Neural cell (in vitro differentiated cells): ENCODE data around the gene OR2J3. TPM values are rescaled to one million over a fixed set of nuclear protein-coding genes. Genes with fewer than 3 reads are reported as not detected.

ENCODE experiments used
- H2AFZ ChIP-seq: fragments of 200-600, 300-800 bp; sonication (generic), shearing (Covaris generic); 2 replicates; pipeline ENCODE4 v1.6.0; 2014; ENCODE audit warnings: low read depth, mild to moderate bottlenecking, antibody characterized with exemption, low read length, moderate library complexity
- H3F3A ChIP-seq: fragments of 200-600 bp; shearing (Covaris generic); 2 replicates; pipeline ENCODE4 v1.6.1; 2016; ENCODE audit warnings: mild to moderate bottlenecking, moderate library complexity, mixed read lengths, antibody characterized with exemption, low read length; ENCODE audit not compliant: insufficient read depth, poor library complexity, severe bottlenecking
- H3K27ac ChIP-seq: fragments of 200-600, 300-800 bp; sonication (generic), shearing (Covaris generic); 2 replicates; pipeline ENCODE4 v1.5.1; 2014; ENCODE audit warnings: mild to moderate bottlenecking, low read length, moderate library complexity
- H3K27me3 ChIP-seq: fragments of 300-800, 200-600 bp; sonication (generic), shearing (Covaris generic); 2 replicates; pipeline ENCODE4 v1.6.0; 2014; ENCODE audit warnings: mild to moderate bottlenecking, low read depth, low read length, moderate library complexity; ENCODE audit not compliant: insufficient read depth
- H3K36me3 ChIP-seq: fragments of 300-800, 200-600 bp; sonication (generic), shearing (Covaris generic); 2 replicates; pipeline ENCODE4 v1.5.1; 2014; ENCODE audit warnings: mild to moderate bottlenecking, antibody characterized with exemption, low read length, moderate library complexity; ENCODE audit not compliant: insufficient read depth
- H3K4me2 ChIP-seq: fragments of 300-800, 200-600 bp; sonication (generic), shearing (Covaris generic); 2 replicates; pipeline ENCODE4 v1.6.0; 2014; ENCODE audit warnings: mild to moderate bottlenecking, low read length
- H3K4me3 ChIP-seq: fragments of 300-800, 200-600 bp; sonication (generic), shearing (Covaris generic); 2 replicates; pipeline ENCODE4 v1.5.1; 2014; ENCODE audit warnings: mild to moderate bottlenecking, low read length, moderate library complexity
- H3K79me2 ChIP-seq: fragments of 200-600 bp; shearing (Covaris generic); replicated peaks from 2 replicates; pipeline ENCODE4 v1.6.0; 2014; ENCODE audit warnings: mild to moderate bottlenecking, low read length, moderate library complexity; ENCODE audit not compliant: insufficient read depth
- H3K9ac ChIP-seq: fragments of 300-800, 200-600 bp; sonication (generic), shearing (Covaris generic); 2 replicates; pipeline ENCODE4 v1.6.1; 2016; ENCODE audit warnings: mild to moderate bottlenecking, low read length, mixed read lengths
- H3K9me2 ChIP-seq: fragments of 200-600 bp; shearing (Covaris generic); 2 replicates; pipeline ENCODE4 v1.6.1; 2016; ENCODE audit warnings: mild to moderate bottlenecking, low read length, mixed read lengths; ENCODE audit not compliant: insufficient read depth
- H3K9me3 ChIP-seq: fragments of 200-600, 300-800 bp; sonication (generic), shearing (Covaris generic); 2 replicates; pipeline ENCODE4 v1.6.1; 2016; ENCODE audit warnings: mild to moderate bottlenecking, mixed run types, low read length, moderate library complexity, mixed read lengths
- H4K20me1 ChIP-seq: fragments of 200-600 bp; shearing (Covaris generic); 2 replicates; pipeline ENCODE4 v1.6.1; 2016; ENCODE audit warnings: mild to moderate bottlenecking, mixed run types; ENCODE audit not compliant: insufficient read depth
- CTCF ChIP-seq: fragments of 450-650 bp; IDR thresholded peaks from 2 replicates; pipeline ENCODE4 v1.5.1; 2014; ENCODE audit warnings: antibody characterized with exemption, mild to moderate bottlenecking, moderate library complexity; ENCODE audit not compliant: poor library complexity, severe bottlenecking
- EP300 ChIP-seq: fragments of 450-650 bp; conservative IDR thresholded peaks from 2 replicates; pipeline ENCODE4 v1.6.1; 2014; ENCODE audit warnings: antibody characterized with exemption, mild to moderate bottlenecking, moderate library complexity; ENCODE audit not compliant: poor library complexity, severe bottlenecking
- EZH2 ChIP-seq: fragments of 200-600, 300-800 bp; shearing (Covaris generic), sonication (generic); IDR thresholded peaks from 2 replicates; pipeline ENCODE4 v1.6.1; 2014; ENCODE audit warnings: antibody characterized with exemption, low read length, borderline replicate concordance, mild to moderate bottlenecking; ENCODE audit not compliant: insufficient read depth, poor library complexity, severe bottlenecking
- MXI1 ChIP-seq: fragments of 450-650 bp; conservative IDR thresholded peaks from 2 replicates; pipeline ENCODE4 v1.6.1; 2014; ENCODE audit warnings: antibody characterized with exemption, mild to moderate bottlenecking; ENCODE audit not compliant: poor library complexity, severe bottlenecking
- POLR2AphosphoS5 ChIP-seq: IDR thresholded peaks from 2 replicates; pipeline ENCODE4 v1.6.1; 2012
- RAD21 ChIP-seq: fragments of 450-650 bp; conservative IDR thresholded peaks from 2 replicates; pipeline ENCODE4 v1.6.1; 2014; ENCODE audit warnings: antibody characterized with exemption, mild to moderate bottlenecking, moderate library complexity
- REST ChIP-seq: IDR thresholded peaks from 2 replicates; pipeline ENCODE4 v1.6.1; 2012; ENCODE audit warnings: borderline replicate concordance
- SMC3 ChIP-seq: fragments of 450-650 bp; conservative IDR thresholded peaks from 2 replicates; pipeline ENCODE4 v1.6.1; 2014; ENCODE audit warnings: antibody characterized with exemption, mild to moderate bottlenecking, moderate library complexity; ENCODE audit not compliant: poor library complexity
- TAF1 ChIP-seq: IDR thresholded peaks from 2 replicates; pipeline ENCODE4 v1.6.1; 2012; ENCODE audit warnings: low read depth
- polyA plus RNA-seq: library from polyadenylated mRNA; depleted of rRNA; stranded (reverse); fragments of >200 nt; gene quantifications from 2 replicates; pipeline ENCODE4 v1.2.3, GENCODE V29; 2014

The OR2J3 gene
- polyA plus RNA-seq, 1 donor from 2014 or later, result not detected

- no peaks in the 10 kb centered on the region for H3K9me2 ChIP-seq
- no peaks in the 10 kb centered on the region for H3K79me2 ChIP-seq
- no peaks in the 10 kb centered on the region for H4K20me1 ChIP-seq
- no peak overlapping the region for H3K9ac ChIP-seq
- no peaks in the 10 kb centered on the region for H3F3A ChIP-seq
- H2AFZ ChIP-seq, result no peak overlapping the region
- no peak overlapping the region for H3K27ac ChIP-seq
- TF ChIP-seq EP300 (no peak), REST (no peak), RAD21 (no peak), TAF1 (no peak), EZH2 (no peak), SMC3 (no peak)
- no peak overlapping the region for H3K4me2 ChIP-seq
- no peak overlapping the region for H3K4me3 ChIP-seq
- H3K9me3 ChIP-seq, result no peaks in the 10 kb centered on the region
- no peaks in the 10 kb centered on the region for H3K36me3 ChIP-seq
- no peaks in the 10 kb centered on the region for H3K27me3 ChIP-seq
Observed at GRCh38 chr6:29092957-29093356, 14.9 kb upstream of the OR2J3 start.

- Histone ChIP-seq H3K9me2 (no peaks in the 10 kb centered on the region), H2AFZ (no peak overlapping the region), H3F3A (no peaks in the 10 kb centered on the region), H3K4me2 (no peak overlapping the region), H4K20me1 (no peaks in the 10 kb centered on the region), H3K27me3 (no peaks in the 10 kb centered on the region), H3K27ac (no peak overlapping the region), H3K9me3 (no peaks in the 10 kb centered on the region), H3K36me3 (no peaks in the 10 kb centered on the region), H3K4me3 (no peak overlapping the region), H3K79me2 (no peaks in the 10 kb centered on the region), H3K9ac (no peak overlapping the region)
- TF ChIP-seq REST (no peak), POLR2AphosphoS5 (no peak), RAD21 (no peak), EP300 (no peak), CTCF (no peak), MXI1 (no peak), SMC3 (no peak), EZH2 (no peak), TAF1 (no peak)
Observed at GRCh38 chr6:29097803-29098202, 10.1 kb upstream of the OR2J3 start.
